Breast epithelium (tissue), 3 donors: Measurements from ENCODE around the gene COX10.

Experiments
- POLR2AphosphoS5 ChIP-seq, 3 donors: sonication (generic); formaldehyde crosslinking; IDR thresholded peaks; one replicate each; pipeline ENCODE4 v1.6.1; 2017; ENCODE audit warnings: antibody characterized with exemption in 3 of 3
- TF ChIP-seq, protein P1 (sequence below), 3 donors: fragments of 450-650 bp; IDR thresholded peaks; one replicate each; pipeline ENCODE4 v1.5.1; 2016 to 2017; ENCODE audit warnings: antibody characterized with exemption in 3 of 3, mild to moderate bottlenecking in 3 of 3, moderate library complexity in 3 of 3

DNA sequence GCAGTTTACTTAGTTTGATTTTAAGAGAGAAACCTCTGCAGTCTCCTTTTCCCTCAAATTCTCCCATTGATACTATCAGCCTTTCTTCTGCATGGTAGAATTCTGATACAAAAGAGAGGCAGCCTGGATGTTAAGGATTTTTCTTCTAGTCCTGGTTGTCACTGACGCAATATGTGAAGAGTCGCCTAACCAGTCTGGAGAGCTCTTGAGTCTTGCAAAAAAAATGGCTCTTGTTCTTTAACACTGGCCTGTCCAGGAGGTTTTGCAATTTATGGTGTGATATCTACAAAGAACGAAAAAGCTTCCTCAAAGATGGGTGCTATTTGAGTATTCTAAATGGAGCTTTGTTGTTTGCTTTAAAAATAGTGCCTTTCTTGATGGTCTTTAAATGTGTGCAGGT, 28.9 kb downstream of the COX10 start:
- TF ChIP-seq, protein P1, sequence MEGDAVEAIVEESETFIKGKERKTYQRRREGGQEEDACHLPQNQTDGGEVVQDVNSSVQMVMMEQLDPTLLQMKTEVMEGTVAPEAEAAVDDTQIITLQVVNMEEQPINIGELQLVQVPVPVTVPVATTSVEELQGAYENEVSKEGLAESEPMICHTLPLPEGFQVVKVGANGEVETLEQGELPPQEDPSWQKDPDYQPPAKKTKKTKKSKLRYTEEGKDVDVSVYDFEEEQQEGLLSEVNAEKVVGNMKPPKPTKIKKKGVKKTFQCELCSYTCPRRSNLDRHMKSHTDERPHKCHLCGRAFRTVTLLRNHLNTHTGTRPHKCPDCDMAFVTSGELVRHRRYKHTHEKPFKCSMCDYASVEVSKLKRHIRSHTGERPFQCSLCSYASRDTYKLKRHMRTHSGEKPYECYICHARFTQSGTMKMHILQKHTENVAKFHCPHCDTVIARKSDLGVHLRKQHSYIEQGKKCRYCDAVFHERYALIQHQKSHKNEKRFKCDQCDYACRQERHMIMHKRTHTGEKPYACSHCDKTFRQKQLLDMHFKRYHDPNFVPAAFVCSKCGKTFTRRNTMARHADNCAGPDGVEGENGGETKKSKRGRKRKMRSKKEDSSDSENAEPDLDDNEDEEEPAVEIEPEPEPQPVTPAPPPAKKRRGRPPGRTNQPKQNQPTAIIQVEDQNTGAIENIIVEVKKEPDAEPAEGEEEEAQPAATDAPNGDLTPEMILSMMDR (IDR thresholded peaks at IDR 0.05): no peak
- no peak for TF ChIP-seq POLR2AphosphoS5 (IDR thresholded peaks at IDR 0.05)
